Sigmoid colon (tissue), 4 donors: ENCODE results near the gene OVAAL.

Source experiments
- EP300 ChIP-seq, 4 donors: sonication (generic); formaldehyde crosslinking; IDR thresholded peaks; one replicate each; pipeline ENCODE4 v1.6.1; 2017; ENCODE audit warnings: antibody characterized with exemption in 4 of 4
- POLR2A ChIP-seq, 2 donors: fragments of 450-650 bp; IDR thresholded peaks; one replicate each; pipeline ENCODE4 v1.6.1; 2016; ENCODE audit warnings: antibody characterized with exemption in 2 of 2, mild to moderate bottlenecking in 2 of 2, moderate library complexity in 2 of 2
- TF ChIP-seq, protein P1 (sequence below), 4 experiments: fragments of 450-650 bp in 3 of 4; fragments of 200-600 bp in 1 of 4; IDR thresholded peaks; one replicate each; pipeline ENCODE4 v1.5.1; 2016 to 2019; ENCODE audit warnings: antibody characterized with exemption in 4 of 4, mild to moderate bottlenecking in 3 of 4, moderate library complexity in 2 of 4

DNA sequence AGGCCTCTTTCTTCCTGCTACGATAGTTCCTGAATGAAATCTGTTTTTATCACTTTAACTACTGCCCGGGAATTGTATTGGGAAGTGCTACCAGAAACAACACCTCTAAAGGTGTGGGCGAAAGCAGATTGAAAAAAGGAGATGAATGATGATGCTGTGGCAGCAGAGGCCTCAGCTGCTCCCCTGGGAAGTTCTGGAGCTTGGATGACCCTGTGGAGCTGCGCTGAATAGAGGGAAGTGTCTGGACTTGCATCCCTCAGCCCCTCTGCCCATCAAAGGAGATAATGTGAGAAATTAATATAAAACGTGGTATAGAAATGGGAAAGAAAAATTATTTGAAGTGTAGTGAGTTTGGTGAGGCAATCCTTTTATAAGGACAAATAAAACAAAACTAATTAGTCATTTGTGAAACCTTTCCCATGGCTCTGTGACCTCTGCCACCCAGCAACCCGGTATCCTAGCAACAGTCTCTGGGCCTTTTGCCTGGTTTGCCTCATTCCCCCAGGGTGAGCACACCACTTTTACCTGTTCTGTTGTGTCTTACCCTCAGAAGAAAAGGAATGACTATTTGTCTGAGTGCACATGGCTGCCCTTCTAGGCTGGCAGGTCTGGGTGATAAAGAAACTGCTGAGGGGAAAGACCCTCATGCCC lies 21.3 kb downstream of the OVAAL start:
- TF ChIP-seq, protein P1, sequence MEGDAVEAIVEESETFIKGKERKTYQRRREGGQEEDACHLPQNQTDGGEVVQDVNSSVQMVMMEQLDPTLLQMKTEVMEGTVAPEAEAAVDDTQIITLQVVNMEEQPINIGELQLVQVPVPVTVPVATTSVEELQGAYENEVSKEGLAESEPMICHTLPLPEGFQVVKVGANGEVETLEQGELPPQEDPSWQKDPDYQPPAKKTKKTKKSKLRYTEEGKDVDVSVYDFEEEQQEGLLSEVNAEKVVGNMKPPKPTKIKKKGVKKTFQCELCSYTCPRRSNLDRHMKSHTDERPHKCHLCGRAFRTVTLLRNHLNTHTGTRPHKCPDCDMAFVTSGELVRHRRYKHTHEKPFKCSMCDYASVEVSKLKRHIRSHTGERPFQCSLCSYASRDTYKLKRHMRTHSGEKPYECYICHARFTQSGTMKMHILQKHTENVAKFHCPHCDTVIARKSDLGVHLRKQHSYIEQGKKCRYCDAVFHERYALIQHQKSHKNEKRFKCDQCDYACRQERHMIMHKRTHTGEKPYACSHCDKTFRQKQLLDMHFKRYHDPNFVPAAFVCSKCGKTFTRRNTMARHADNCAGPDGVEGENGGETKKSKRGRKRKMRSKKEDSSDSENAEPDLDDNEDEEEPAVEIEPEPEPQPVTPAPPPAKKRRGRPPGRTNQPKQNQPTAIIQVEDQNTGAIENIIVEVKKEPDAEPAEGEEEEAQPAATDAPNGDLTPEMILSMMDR (IDR thresholded peaks at IDR 0.05) = no peak
- TF ChIP-seq EP300 (IDR thresholded peaks at IDR 0.05) (no peak), POLR2A (IDR thresholded peaks at IDR 0.05) (no peak)
